ENCODE data around the gene PPAN. TPM values are rescaled to one million over a fixed set of nuclear protein-coding genes. Genes with fewer than 3 reads are reported as not detected.

Gene PPAN
- total RNA-seq, 1 donor from 2014 or later: 45.3 TPM

- no peak for TF ChIP-seq CTCF (IDR thresholded peaks at IDR 0.05; ENCODE audit: insufficient read depth, low read length, severe bottlenecking)
- Histone ChIP-seq H3K4me3 (ENCODE audit: low read depth, low read length) (no peak overlapping the region), H3K27me3 (ENCODE audit: control insufficient read depth, insufficient read depth, low read length) (no peaks in the 10 kb centered on the region), H3K36me3 (ENCODE audit: control insufficient read depth, insufficient read depth, low read length) (peaks cover 3% of the 10 kb centered on the region)
- no peak for DNase-seq (ENCODE audit: low read depth)
- FAIRE-seq: no peak
Measured at GRCh38 chr19:10091370-10091687, 14.8 kb upstream of the PPAN start.

- Histone ChIP-seq H3K27me3 (ENCODE audit: control insufficient read depth, insufficient read depth, low read length) (no peaks in the 10 kb centered on the region), H3K4me3 (ENCODE audit: low read depth, low read length) (no peak overlapping the region), H3K36me3 (ENCODE audit: control insufficient read depth, insufficient read depth, low read length) (peaks cover 3% of the 10 kb centered on the region)
- no peak for TF ChIP-seq CTCF (IDR thresholded peaks at IDR 0.05; ENCODE audit: insufficient read depth, low read length, severe bottlenecking)
- FAIRE-seq (no peak), DNase-seq (ENCODE audit: low read depth) (no peak)
Measured at GRCh38 chr19:10091895-10092641, 14.1 kb upstream of the PPAN start.

DNA sequence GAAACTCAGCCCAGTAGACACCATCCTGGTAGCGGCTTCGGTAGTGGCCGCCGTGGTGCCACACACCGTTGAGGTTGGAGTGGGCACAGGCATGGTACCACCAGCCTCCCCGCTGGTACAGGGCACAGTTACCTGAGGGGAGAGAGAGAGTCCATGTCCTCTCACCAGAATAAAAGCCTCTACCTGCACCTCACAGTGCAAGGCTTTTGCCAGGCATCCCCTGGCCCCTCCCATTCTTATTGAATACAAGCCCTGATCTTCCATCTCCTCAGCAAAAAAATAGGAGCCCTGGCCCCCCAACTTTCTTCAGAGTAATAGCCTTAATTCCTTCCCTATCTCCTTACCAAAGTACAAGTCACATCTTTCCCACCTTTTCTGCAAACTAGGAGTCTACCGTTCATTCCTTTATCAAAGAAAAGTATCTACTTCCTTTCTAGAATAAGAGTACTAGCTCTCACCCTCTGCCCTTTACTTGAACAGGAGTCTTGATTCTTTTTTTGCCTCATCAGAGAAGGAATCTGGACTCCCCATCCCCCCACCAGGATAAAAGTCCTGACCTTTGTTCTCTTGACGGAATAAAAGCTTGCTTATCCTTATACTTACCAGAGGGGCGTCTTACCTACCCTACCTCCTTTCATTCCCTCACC, 13.4 kb upstream of the PPAN start:
- Histone ChIP-seq H3K36me3 (ENCODE audit: control insufficient read depth, insufficient read depth, low read length) (peaks cover 3% of the 10 kb centered on the region), H3K27me3 (ENCODE audit: control insufficient read depth, insufficient read depth, low read length) (no peaks in the 10 kb centered on the region), H3K4me3 (ENCODE audit: low read depth, low read length) (no peak overlapping the region)
- no peak for DNase-seq (ENCODE audit: low read depth)
- no peak for FAIRE-seq
- no peak for TF ChIP-seq CTCF (IDR thresholded peaks at IDR 0.05; ENCODE audit: insufficient read depth, low read length, severe bottlenecking)

DNA sequence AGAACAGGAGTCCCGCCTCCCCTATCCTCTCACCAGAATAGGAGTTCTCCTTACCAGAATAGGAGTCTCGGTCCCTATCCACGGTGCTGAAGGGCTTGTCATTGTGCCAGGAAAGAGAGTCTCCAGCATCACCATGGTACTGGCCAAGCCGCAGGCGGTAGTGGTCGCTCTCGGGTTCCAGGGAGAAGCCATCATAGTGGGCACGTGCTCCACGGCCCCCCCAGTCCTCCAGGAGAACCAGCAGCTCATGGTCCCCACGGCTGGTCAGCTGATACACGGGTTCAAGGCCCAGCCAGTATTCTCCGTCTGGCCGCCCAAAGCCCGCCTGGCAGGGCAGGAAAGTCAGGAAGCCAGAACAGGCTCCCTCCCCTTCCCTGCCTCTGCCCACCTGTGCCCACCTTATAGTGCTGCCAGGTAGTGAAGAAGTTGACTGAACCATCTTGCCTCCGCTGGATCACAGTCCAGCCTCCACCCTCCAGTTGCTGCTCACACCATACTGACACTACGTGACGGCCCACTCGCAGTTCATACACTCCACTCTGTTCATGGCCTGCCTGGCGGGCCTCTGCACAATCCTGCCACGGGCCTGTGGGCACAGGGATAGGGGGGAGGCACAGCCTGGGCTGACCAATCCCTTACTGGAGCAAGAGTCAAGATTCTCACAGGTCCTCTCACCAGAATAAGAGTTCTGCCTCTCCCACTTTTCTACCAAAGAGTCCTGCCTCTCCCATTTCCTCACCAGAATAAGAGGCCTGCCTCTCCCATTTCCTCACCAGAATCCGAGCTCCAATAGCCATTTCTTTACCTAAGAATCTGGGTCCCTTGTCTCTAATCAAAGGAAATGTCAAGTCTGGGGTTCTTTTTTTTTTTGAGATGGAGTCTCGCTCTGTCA, 12.6 kb upstream of the PPAN start:
- TF ChIP-seq CTCF (IDR thresholded peaks at IDR 0.05; ENCODE audit: insufficient read depth, low read length, severe bottlenecking): no peak
- FAIRE-seq (no peak), DNase-seq (ENCODE audit: low read depth) (no peak)
- Histone ChIP-seq H3K27me3 (ENCODE audit: control insufficient read depth, insufficient read depth, low read length) (no peaks in the 10 kb centered on the region), H3K4me3 (ENCODE audit: low read depth, low read length) (no peak overlapping the region), H3K36me3 (ENCODE audit: control insufficient read depth, insufficient read depth, low read length) (peaks cover 3% of the 10 kb centered on the region)

DNA sequence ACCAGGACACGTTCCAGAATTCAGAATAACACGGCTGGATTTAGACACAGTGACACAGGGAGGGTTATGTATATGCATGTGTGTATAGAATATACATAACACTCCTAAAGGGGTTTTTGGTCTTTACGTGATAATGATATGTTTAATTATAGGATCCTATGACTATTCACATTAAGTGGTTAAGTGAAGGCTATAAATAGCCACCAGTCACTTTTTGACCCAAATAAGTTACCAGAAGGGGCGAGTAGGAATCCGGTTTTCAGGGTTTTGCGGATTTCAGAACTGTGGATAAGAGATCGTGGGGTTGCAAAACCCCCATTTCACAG, 10.6 kb upstream of the PPAN start:
- no peaks in the 10 kb centered on the region for H3K36me3 ChIP-seq (ENCODE audit: control insufficient read depth, insufficient read depth, low read length)
- FAIRE-seq (no peak), DNase-seq (ENCODE audit: low read depth) (no peak)
- H3K4me3 ChIP-seq (ENCODE audit: low read depth, low read length): no peak overlapping the region
- TF ChIP-seq CTCF (IDR thresholded peaks at IDR 0.05; ENCODE audit: insufficient read depth, low read length, severe bottlenecking): no peak
- no peaks in the 10 kb centered on the region for H3K27me3 ChIP-seq (ENCODE audit: control insufficient read depth, insufficient read depth, low read length)

All from bronchial epithelial cell (primary cell).